ENCODE measurements around the gene MTF2. TPM values are rescaled to one million over a fixed set of nuclear protein-coding genes. Genes with fewer than 3 reads are reported as not detected.

Gene MTF2
- polyA plus RNA-seq, 1 donor (not counting 4 experiments of a cell fraction or from before 2014, with no cell fraction given): 24.8 TPM

DNA sequence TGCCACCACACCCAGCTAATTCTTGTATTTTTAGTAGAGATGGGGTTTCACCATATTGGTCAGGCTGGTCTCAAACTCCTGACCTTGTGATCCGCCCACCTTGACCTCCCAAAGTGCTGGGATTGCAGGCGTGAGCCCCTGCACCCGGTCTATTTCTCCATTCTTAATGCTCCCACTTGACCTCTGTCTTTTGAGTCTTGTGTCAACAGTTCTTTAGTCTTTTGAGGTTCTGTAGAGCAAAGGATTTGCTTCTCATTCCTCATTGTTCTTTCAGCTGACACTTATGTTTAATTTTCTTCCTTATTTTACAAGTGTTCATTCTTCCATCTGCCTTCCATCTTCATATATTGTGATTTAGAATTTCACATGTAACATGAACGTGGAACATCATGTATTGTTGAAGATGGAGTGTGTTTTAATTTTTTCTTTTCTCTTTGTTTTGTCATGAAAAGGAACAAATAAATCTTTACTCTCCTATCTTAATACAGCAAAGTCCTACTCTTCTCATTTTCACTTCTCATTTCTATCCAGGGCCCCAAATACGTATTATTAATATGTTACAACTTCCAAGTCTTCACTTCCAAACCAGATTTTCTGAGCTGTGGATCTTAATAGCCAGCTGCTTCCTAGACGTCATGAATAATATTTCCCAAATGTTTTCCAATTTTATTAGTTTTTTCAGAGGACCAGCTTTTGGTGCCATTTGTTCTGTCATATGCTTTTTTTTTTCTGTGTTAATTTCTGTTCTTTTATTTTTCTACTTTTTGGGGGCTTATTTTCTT, 16.9 kb downstream of the MTF2 start:
- H3K9me3 ChIP-seq (ENCODE audit: control insufficient read depth, low read depth, low read length): no peaks in the 10 kb centered on the region
- no peak overlapping the region for H3K4me2 ChIP-seq (ENCODE audit: control insufficient read depth, extremely low read depth, insufficient read depth, low read depth, low read length)
- H3K9ac ChIP-seq (ENCODE audit: control insufficient read depth, extremely low read depth, insufficient read depth, low read length): no peak overlapping the region
- no peaks in the 10 kb centered on the region for H3K4me1 ChIP-seq (ENCODE audit: control insufficient read depth, extremely low read depth, insufficient read depth, low read length)
- no peaks in the 10 kb centered on the region for H3K27me3 ChIP-seq (ENCODE audit: control insufficient read depth, extremely low read depth, insufficient read depth, low read length)
- peaks cover 0 to 3% of the 10 kb centered on the region in 2 experiments for H3K36me3 ChIP-seq (ENCODE audit: control insufficient read depth in 2 of 2, extremely low read depth in 1 of 2, insufficient read depth in 2 of 2, low read length in 2 of 2)
- dilution Hi-C loops (cut with MboI; ENCODE audit: extremely low pct_ligation_motif_present, low sequenced_read_pairs): no loop called here
- FAIRE-seq: no peak
- no peak overlapping the region for H2AFZ ChIP-seq (ENCODE audit: control insufficient read depth, low read length)
- TF ChIP-seq CTCF (optimal IDR thresholded peaks at IDR 0.05 in 1 of 3, IDR thresholded peaks at IDR 0.05 in 1 of 3, conservative IDR thresholded peaks at IDR 0.05 in 1 of 3; ENCODE audit: extremely low read depth in 1 of 3, insufficient read depth in 2 of 3, low read length in 3 of 3): no peak
- no peak for TF ChIP-seq EZH2 (IDR thresholded peaks at IDR 0.05; ENCODE audit: low read length)
- peaks cover 96% of the 10 kb centered on the region for H3K79me2 ChIP-seq (ENCODE audit: control insufficient read depth, insufficient read depth, low read length)
- DNase-seq (ENCODE audit: low read depth, low spot score): no peak
- H3K4me3 ChIP-seq (ENCODE audit: control insufficient read depth in 2 of 3, extremely low read depth in 1 of 3, insufficient read depth in 2 of 3, low read depth in 1 of 3, low read length in 3 of 3): no peak overlapping the region
- H4K20me1 ChIP-seq (ENCODE audit: control insufficient read depth, extremely low read depth, insufficient read depth, low read length): peaks cover 5% of the 10 kb centered on the region
- no peak overlapping the region for H3K27ac ChIP-seq (ENCODE audit: control insufficient read depth, insufficient read depth, low read length)
- H3K9me1 ChIP-seq (ENCODE audit: control insufficient read depth, extremely low read depth, insufficient read depth, low read length): no peaks in the 10 kb centered on the region

GRCh38 chr1:93102142-93102541, 23.1 kb downstream of the MTF2 start:
- no peak overlapping the region for H3K4me2 ChIP-seq (ENCODE audit: control insufficient read depth, extremely low read depth, insufficient read depth, low read depth, low read length)
- TF ChIP-seq EZH2 (IDR thresholded peaks at IDR 0.05; ENCODE audit: low read length) (no peak), CTCF (optimal IDR thresholded peaks at IDR 0.05 in 1 of 3, IDR thresholded peaks at IDR 0.05 in 1 of 3, conservative IDR thresholded peaks at IDR 0.05 in 1 of 3; ENCODE audit: extremely low read depth in 1 of 3, insufficient read depth in 2 of 3, low read length in 3 of 3) (no peak)
- no peak overlapping the region for H2AFZ ChIP-seq (ENCODE audit: control insufficient read depth, low read length)
- H3K4me3 ChIP-seq (ENCODE audit: control insufficient read depth in 2 of 3, extremely low read depth in 1 of 3, insufficient read depth in 2 of 3, low read depth in 1 of 3, low read length in 3 of 3): no peak overlapping the region
- H3K9ac ChIP-seq (ENCODE audit: control insufficient read depth, extremely low read depth, insufficient read depth, low read length): no peak overlapping the region
- no peaks in the 10 kb centered on the region for H3K36me3 ChIP-seq (ENCODE audit: control insufficient read depth in 2 of 2, extremely low read depth in 1 of 2, insufficient read depth in 2 of 2, low read length in 2 of 2)
- DNase-seq (ENCODE audit: low read depth, low spot score): no peak
- FAIRE-seq: no peak
- H3K27me3 ChIP-seq (ENCODE audit: control insufficient read depth, extremely low read depth, insufficient read depth, low read length): no peaks in the 10 kb centered on the region
- dilution Hi-C loops (cut with MboI; ENCODE audit: extremely low pct_ligation_motif_present, low sequenced_read_pairs): no loop called here
- H3K9me1 ChIP-seq (ENCODE audit: control insufficient read depth, extremely low read depth, insufficient read depth, low read length): no peaks in the 10 kb centered on the region
- no peak overlapping the region for H3K27ac ChIP-seq (ENCODE audit: control insufficient read depth, insufficient read depth, low read length)
- H3K79me2 ChIP-seq (ENCODE audit: control insufficient read depth, insufficient read depth, low read length): peaks cover 83% of the 10 kb centered on the region
- H3K9me3 ChIP-seq (ENCODE audit: control insufficient read depth, low read depth, low read length): no peaks in the 10 kb centered on the region
- peaks cover 3% of the 10 kb centered on the region for H4K20me1 ChIP-seq (ENCODE audit: control insufficient read depth, extremely low read depth, insufficient read depth, low read length)
- H3K4me1 ChIP-seq (ENCODE audit: control insufficient read depth, extremely low read depth, insufficient read depth, low read length): no peaks in the 10 kb centered on the region

Measured in keratinocyte (primary cell).